ENCODE results near the gene UBALD1.

GRCh38 chr16:4599037-4599436, 15.7 kb downstream of the UBALD1 start:
- no peak for TF ChIP-seq SMAD5 (IDR thresholded peaks at IDR 0.05; ENCODE audit: low read depth)
- TF ChIP-seq MEF2A (IDR thresholded peaks at IDR 0.05; ENCODE audit: insufficient read depth, low read depth, low read length) = no peak
- TF ChIP-seq CHD2 (IDR thresholded peaks at IDR 0.05; ENCODE audit: borderline replicate concordance, low read depth, low read length) = no peak
- no peak for TF ChIP-seq POLR2A (IDR thresholded peaks at IDR 0.05; ENCODE audit: low read depth, low read length)
- TF ChIP-seq, protein P1, sequence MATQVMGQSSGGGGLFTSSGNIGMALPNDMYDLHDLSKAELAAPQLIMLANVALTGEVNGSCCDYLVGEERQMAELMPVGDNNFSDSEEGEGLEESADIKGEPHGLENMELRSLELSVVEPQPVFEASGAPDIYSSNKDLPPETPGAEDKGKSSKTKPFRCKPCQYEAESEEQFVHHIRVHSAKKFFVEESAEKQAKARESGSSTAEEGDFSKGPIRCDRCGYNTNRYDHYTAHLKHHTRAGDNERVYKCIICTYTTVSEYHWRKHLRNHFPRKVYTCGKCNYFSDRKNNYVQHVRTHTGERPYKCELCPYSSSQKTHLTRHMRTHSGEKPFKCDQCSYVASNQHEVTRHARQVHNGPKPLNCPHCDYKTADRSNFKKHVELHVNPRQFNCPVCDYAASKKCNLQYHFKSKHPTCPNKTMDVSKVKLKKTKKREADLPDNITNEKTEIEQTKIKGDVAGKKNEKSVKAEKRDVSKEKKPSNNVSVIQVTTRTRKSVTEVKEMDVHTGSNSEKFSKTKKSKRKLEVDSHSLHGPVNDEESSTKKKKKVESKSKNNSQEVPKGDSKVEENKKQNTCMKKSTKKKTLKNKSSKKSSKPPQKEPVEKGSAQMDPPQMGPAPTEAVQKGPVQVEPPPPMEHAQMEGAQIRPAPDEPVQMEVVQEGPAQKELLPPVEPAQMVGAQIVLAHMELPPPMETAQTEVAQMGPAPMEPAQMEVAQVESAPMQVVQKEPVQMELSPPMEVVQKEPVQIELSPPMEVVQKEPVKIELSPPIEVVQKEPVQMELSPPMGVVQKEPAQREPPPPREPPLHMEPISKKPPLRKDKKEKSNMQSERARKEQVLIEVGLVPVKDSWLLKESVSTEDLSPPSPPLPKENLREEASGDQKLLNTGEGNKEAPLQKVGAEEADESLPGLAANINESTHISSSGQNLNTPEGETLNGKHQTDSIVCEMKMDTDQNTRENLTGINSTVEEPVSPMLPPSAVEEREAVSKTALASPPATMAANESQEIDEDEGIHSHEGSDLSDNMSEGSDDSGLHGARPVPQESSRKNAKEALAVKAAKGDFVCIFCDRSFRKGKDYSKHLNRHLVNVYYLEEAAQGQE (IDR thresholded peaks at IDR 0.05; ENCODE audit: low read depth, low read length) = no peak
- no peak for TF ChIP-seq EZH2 (IDR thresholded peaks at IDR 0.05; ENCODE audit: borderline replicate concordance, control insufficient read depth, low read depth, low read length)
- TF ChIP-seq, protein P2, sequence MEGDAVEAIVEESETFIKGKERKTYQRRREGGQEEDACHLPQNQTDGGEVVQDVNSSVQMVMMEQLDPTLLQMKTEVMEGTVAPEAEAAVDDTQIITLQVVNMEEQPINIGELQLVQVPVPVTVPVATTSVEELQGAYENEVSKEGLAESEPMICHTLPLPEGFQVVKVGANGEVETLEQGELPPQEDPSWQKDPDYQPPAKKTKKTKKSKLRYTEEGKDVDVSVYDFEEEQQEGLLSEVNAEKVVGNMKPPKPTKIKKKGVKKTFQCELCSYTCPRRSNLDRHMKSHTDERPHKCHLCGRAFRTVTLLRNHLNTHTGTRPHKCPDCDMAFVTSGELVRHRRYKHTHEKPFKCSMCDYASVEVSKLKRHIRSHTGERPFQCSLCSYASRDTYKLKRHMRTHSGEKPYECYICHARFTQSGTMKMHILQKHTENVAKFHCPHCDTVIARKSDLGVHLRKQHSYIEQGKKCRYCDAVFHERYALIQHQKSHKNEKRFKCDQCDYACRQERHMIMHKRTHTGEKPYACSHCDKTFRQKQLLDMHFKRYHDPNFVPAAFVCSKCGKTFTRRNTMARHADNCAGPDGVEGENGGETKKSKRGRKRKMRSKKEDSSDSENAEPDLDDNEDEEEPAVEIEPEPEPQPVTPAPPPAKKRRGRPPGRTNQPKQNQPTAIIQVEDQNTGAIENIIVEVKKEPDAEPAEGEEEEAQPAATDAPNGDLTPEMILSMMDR (IDR thresholded peaks at IDR 0.05 in 2 of 3, conservative IDR thresholded peaks at IDR 0.05 in 1 of 3; ENCODE audit: control insufficient read depth in 2 of 3, extremely low read depth in 1 of 3, insufficient read depth in 1 of 3, low read depth in 3 of 3, low read length in 3 of 3) = no peak
- TF ChIP-seq TCF3 (IDR thresholded peaks at IDR 0.05; ENCODE audit: borderline replicate concordance, insufficient read depth, low read depth, low read length) = no peak
- TF ChIP-seq PRDM15 (CRISPR knock-in tag; IDR thresholded peaks at IDR 0.05) = no peak

Data from GM12878 (cell line).